IMR-90 (cell line): ENCODE results near the gene CELA2B. TPM values are rescaled to one million over a fixed set of nuclear protein-coding genes. Genes with fewer than 3 reads are reported as not detected.

Source experiments
- ATAC-seq: fragments of 200-7000 bp; cut with Tn5 transposase; 2 replicates; pipeline ENCODE4 v1.9.1; 2020; ENCODE audit warnings: low read depth, mild to moderate bottlenecking, moderate library complexity
- BruUV-seq: library from RNA; stranded (reverse); fragments of 400-500 nt; replicated peaks from 2 replicates; lab custom pipeline; 2021; lab: Mats Ljungman, UMichigan
- CTCF ChIA-PET: fragments of 300-600 bp; formaldehyde crosslinking; extraction: SDS; loops from one replicate; lab custom pipeline; 2021; ENCODE audit warnings: antibody characterized with exemption; lab: Yijun Ruan, JAX
- POLR2A ChIA-PET: fragments of 300-600 bp; sonication (Branson Sonifier 250); formaldehyde crosslinking; loops from one replicate; lab custom pipeline; 2022; ENCODE audit warnings: antibody characterized with exemption; ENCODE audit not compliant: unreplicated experiment; lab: Charles Lee
- DNase-seq: peaks from one replicate; pipeline ENCODE4 v3.0.0; 2013
- H2AFZ ChIP-seq: replicated peaks from 2 replicates; pipeline ENCODE3; 2013; ENCODE audit warnings: low read length, mild to moderate bottlenecking; ENCODE audit not compliant: poor library complexity
- H2AK5ac ChIP-seq: 2 replicates; pipeline ENCODE4 v1.6.1; 2013; ENCODE audit warnings: low read depth, low read length, inconsistent platforms
- H2AK9ac ChIP-seq: replicated peaks from 2 replicates; pipeline ENCODE3; 2013; ENCODE audit warnings: mild to moderate bottlenecking, low read depth, low read length, moderate library complexity; ENCODE audit not compliant: poor library complexity
- H2BK120ac ChIP-seq: 2 replicates; pipeline ENCODE4 v1.6.1; 2013; ENCODE audit warnings: low read depth, low read length, inconsistent platforms
- H2BK15ac ChIP-seq: 3 replicates; pipeline ENCODE4 v1.6.1; 2013; ENCODE audit warnings: low read depth, low read length, inconsistent platforms
- H2BK20ac ChIP-seq: 2 replicates; pipeline ENCODE4 v1.6.1; 2013; ENCODE audit warnings: low read depth, mild to moderate bottlenecking, inconsistent platforms, low read length, moderate library complexity
- H2BK5ac ChIP-seq: 2 replicates; pipeline ENCODE4 v1.6.1; 2013; ENCODE audit warnings: mild to moderate bottlenecking, low read depth, low read length, inconsistent platforms; ENCODE audit not compliant: poor library complexity, severe bottlenecking
- H3K14ac ChIP-seq: replicated peaks from 2 replicates; pipeline ENCODE4 v1.6.1; 2013; ENCODE audit warnings: low read depth, low read length, inconsistent platforms
- H3K18ac ChIP-seq: 2 replicates; pipeline ENCODE4 v1.6.1; 2013; ENCODE audit warnings: low read depth, low read length, control low read depth
- H3K23ac ChIP-seq: 2 replicates; pipeline ENCODE4 v1.6.1; 2013; ENCODE audit warnings: low read depth, low read length, inconsistent platforms
- H3K27ac ChIP-seq: 2 replicates; pipeline ENCODE4 v1.5.1; 2013; ENCODE audit warnings: mild to moderate bottlenecking, control low read depth, low read length; ENCODE audit not compliant: insufficient read depth
- H3K27me3 ChIP-seq: 2 replicates; pipeline ENCODE4 v1.6.1; 2013; ENCODE audit warnings: low read length; ENCODE audit not compliant: control insufficient read depth, insufficient read depth
- H3K36me3 ChIP-seq: 2 replicates; pipeline ENCODE4 v1.6.1; 2013; ENCODE audit warnings: low read length, mixed read lengths; ENCODE audit not compliant: control insufficient read depth, insufficient read depth
- H3K4ac ChIP-seq: 2 replicates; pipeline ENCODE4 v1.6.1; 2013; ENCODE audit warnings: low read depth, low read length, inconsistent platforms
- H3K4me1 ChIP-seq: 2 replicates; pipeline ENCODE4 v1.6.1; 2013; ENCODE audit warnings: low read length, mixed read lengths; ENCODE audit not compliant: control insufficient read depth, insufficient read depth
- H3K4me2 ChIP-seq: 2 replicates; pipeline ENCODE4 v1.6.1; 2013; ENCODE audit warnings: low read depth, mild to moderate bottlenecking, control low read depth, low read length, moderate library complexity
- H3K4me3 ChIP-seq: 2 replicates; pipeline ENCODE4 v1.5.1; 2013; ENCODE audit warnings: low read depth, mild to moderate bottlenecking, control low read depth, low read length, moderate library complexity; ENCODE audit not compliant: insufficient read depth
- H3K56ac ChIP-seq: 2 replicates; pipeline ENCODE4 v1.6.1; 2013; ENCODE audit warnings: low read length, inconsistent platforms; ENCODE audit not compliant: insufficient read depth; ENCODE audit errors: extremely low read depth
- H3K79me1 ChIP-seq, 2 experiments: 2 replicates each; pipeline ENCODE4 v1.6.1; 2013; ENCODE audit warnings: low read length in 2 of 2, inconsistent platforms in 1 of 2, low read depth in 1 of 2
- H3K9ac ChIP-seq: 2 replicates; pipeline ENCODE4 v1.6.1; 2013; ENCODE audit warnings: low read depth, low read length, control low read depth
- H3K9me1 ChIP-seq: 2 replicates; pipeline ENCODE4 v1.6.1; 2013; ENCODE audit warnings: low read length, inconsistent platforms; ENCODE audit not compliant: insufficient read depth
- H3K9me3 ChIP-seq: 2 replicates; pipeline ENCODE4 v1.6.1; 2013; ENCODE audit warnings: low read length; ENCODE audit not compliant: control insufficient read depth, insufficient read depth
- H4K20me1 ChIP-seq: 2 replicates; pipeline ENCODE4 v1.6.1; 2013; ENCODE audit warnings: low read length, inconsistent platforms; ENCODE audit not compliant: insufficient read depth
- H4K5ac ChIP-seq: 2 replicates; pipeline ENCODE4 v1.6.1; 2013; ENCODE audit warnings: mild to moderate bottlenecking, low read depth, low read length, control low read depth
- H4K8ac ChIP-seq, 2 experiments: 2 replicates each; pipeline ENCODE4 v1.6.1; 2013; ENCODE audit warnings: low read depth in 2 of 2, low read length in 2 of 2, control low read depth in 1 of 2, inconsistent platforms in 1 of 2
- H4K91ac ChIP-seq: 2 replicates; pipeline ENCODE4 v1.6.1; 2013; ENCODE audit warnings: low read depth, low read length, inconsistent platforms; ENCODE audit not compliant: insufficient read depth
- BHLHE40 ChIP-seq: fragments of 150-350 bp; IDR thresholded peaks from 2 replicates; pipeline ENCODE4 v1.6.1; 2016; ENCODE audit warnings: mild to moderate bottlenecking, low read depth, low read length
- CEBPB ChIP-seq: IDR thresholded peaks from 2 replicates; pipeline ENCODE4 v1.6.1; 2012; ENCODE audit warnings: low read depth, low read length, improper control_type of control experiment
- CHD1 ChIP-seq: IDR thresholded peaks from 2 replicates; pipeline ENCODE4 v1.6.1; 2012; ENCODE audit warnings: low read depth, low read length, improper control_type of control experiment
- CTCF ChIP-seq: conservative IDR thresholded peaks from 2 replicates; pipeline ENCODE4 v1.5.1; 2012; ENCODE audit warnings: mild to moderate bottlenecking, low read depth, low read length, improper control_type of control experiment
- FOS ChIP-seq: fragments of 150-350 bp; IDR thresholded peaks from 2 replicates; pipeline ENCODE4 v1.6.1; 2016; ENCODE audit warnings: low read depth, low read length
- MAFK ChIP-seq: IDR thresholded peaks from 2 replicates; pipeline ENCODE4 v1.6.1; 2012; ENCODE audit warnings: low read depth, low read length, improper control_type of control experiment
- MAZ ChIP-seq: IDR thresholded peaks from 2 replicates; pipeline ENCODE4 v1.6.1; 2012; ENCODE audit warnings: low read depth, mild to moderate bottlenecking, low read length, improper control_type of control experiment, moderate library complexity, borderline replicate concordance
- MXI1 ChIP-seq: IDR thresholded peaks from 2 replicates; pipeline ENCODE4 v1.6.1; 2012; ENCODE audit warnings: low read depth, mild to moderate bottlenecking, low read length, moderate library complexity, borderline replicate concordance
- NFE2L2 ChIP-seq: fragments of 150-350 bp; IDR thresholded peaks from 2 replicates; pipeline ENCODE4 v1.6.1; 2016; ENCODE audit warnings: low read depth, mild to moderate bottlenecking, low read length
- POLR2A ChIP-seq: IDR thresholded peaks from 2 replicates; pipeline ENCODE4 v1.6.1; 2012; ENCODE audit warnings: mild to moderate bottlenecking, low read depth, low read length
- RAD21 ChIP-seq: IDR thresholded peaks from 2 replicates; pipeline ENCODE4 v1.6.1; 2012; ENCODE audit warnings: low read length, improper control_type of control experiment
- RCOR1 ChIP-seq: IDR thresholded peaks from 2 replicates; pipeline ENCODE4 v1.6.1; 2012; ENCODE audit warnings: mild to moderate bottlenecking, low read length, improper control_type of control experiment; ENCODE audit not compliant: insufficient replicate concordance
- RFX5 ChIP-seq: IDR thresholded peaks from 2 replicates; pipeline ENCODE4 v1.8.0; 2012; ENCODE audit warnings: low read depth, mild to moderate bottlenecking, low read length, moderate library complexity
- SMC3 ChIP-seq: fragments of 150-350 bp; IDR thresholded peaks from 2 replicates; pipeline ENCODE4 v1.6.1; 2016; ENCODE audit warnings: low read depth, mild to moderate bottlenecking, antibody characterized with exemption, low read length, moderate library complexity
- USF2 ChIP-seq: fragments of 150-350 bp; IDR thresholded peaks from 2 replicates; pipeline ENCODE4 v1.6.1; 2017; ENCODE audit warnings: mild to moderate bottlenecking, antibody characterized with exemption, low read length, low read depth
- WGBS, 2 experiments: methylation state at CpG; one replicate each; pipeline versions ENCODE4 v1.1.5 to v1.1.7; 2013; ENCODE audit warnings: missing lambda C conversion rate in 2 of 2; ENCODE audit not compliant: insufficient read length in 1 of 2; ENCODE audit errors: extremely low coverage in 2 of 2; 5-methylcytosine and 5-hydroxymethylcytosine counted together
- dilution Hi-C: fragments of 300-500 bp; cut with HindIII; formaldehyde crosslinking; loops from one replicate; pipeline ENCODE4 v1.14.3; 2018; ENCODE audit warnings: low sequenced_read_pairs; ENCODE audit not compliant: unreplicated experiment
- in situ Hi-C: fragments of 300-500 bp; cut with MboI; formaldehyde crosslinking; loops from 3 replicates; pipeline ENCODE4 v1.14.3; 2019; ENCODE audit warnings: low sequenced_read_pairs, inconsistent platforms, mixed read lengths
- intact Hi-C: fragments of 100-400 bp; cut with micrococcal nuclease; formaldehyde crosslinking; loops from 2 replicates; pipeline ENCODE4 v1.10.0; 2022
- polyA plus RNA-seq, 3 experiments: library from polyadenylated mRNA; depleted of rRNA; stranded (reverse); fragments of >200 nt; gene quantifications; 2 replicates each; pipeline ENCODE4 v1.2.3, GENCODE V29; 2012; ENCODE audit warnings: low replicate concordance in 1 of 3
- total RNA-seq: library from RNA; depleted of rRNA; stranded (reverse); fragments of >200 nt; gene quantifications from 2 replicates; pipeline ENCODE4 v1.2.3, GENCODE V29; 2012
- TF ChIP-seq, protein P1 (sequence below): fragments of 150-350 bp; IDR thresholded peaks from 2 replicates; pipeline ENCODE4 v1.6.1; 2016; ENCODE audit warnings: low read depth, mild to moderate bottlenecking, low read length, moderate library complexity, borderline replicate concordance

Gene CELA2B
- total and polyA plus RNA-seq, 2 of the 4 experiments (the other 2 are of a cell fraction): not detected

GRCh38 chr1:15452866-15453571 is 22.9 kb upstream of the CELA2B start:
- no peaks in the 10 kb centered on the region for H3K36me3 ChIP-seq

More at GRCh38 chr1:15452866-15453571, 22.9 kb upstream of the CELA2B start:
- H4K5ac ChIP-seq: no peak overlapping the region
- no TSS peak for BruUV-seq
- H3K56ac ChIP-seq: no peak overlapping the region
- H2AK9ac ChIP-seq: no peak overlapping the region
- no peak overlapping the region for H3K4me2 ChIP-seq
- no peaks in the 10 kb centered on the region for H3K9me1 ChIP-seq
- H3K14ac ChIP-seq: no peak overlapping the region
- POLR2A ChIA-PET: no interaction called here
- H3K9me3 ChIP-seq: peaks cover 4% of the 10 kb centered on the region
- intact Hi-C loops (no loop called here), dilution Hi-C loops (no loop called here), in situ Hi-C loops (no loop called here)
- no peak overlapping the region for H2BK120ac ChIP-seq
- H4K91ac ChIP-seq: no peak overlapping the region
- TF ChIP-seq RAD21 (no peak), MAFK (no peak), POLR2A (no peak), SMC3 (no peak), MAZ (no peak), RCOR1 (no peak), RFX5 (no peak), BHLHE40 (no peak), NFE2L2 (no peak), CHD1 (no peak), CTCF (no peak), CEBPB (no peak), FOS (no peak), MXI1 (no peak), USF2 (no peak)
- TF ChIP-seq, protein P1, sequence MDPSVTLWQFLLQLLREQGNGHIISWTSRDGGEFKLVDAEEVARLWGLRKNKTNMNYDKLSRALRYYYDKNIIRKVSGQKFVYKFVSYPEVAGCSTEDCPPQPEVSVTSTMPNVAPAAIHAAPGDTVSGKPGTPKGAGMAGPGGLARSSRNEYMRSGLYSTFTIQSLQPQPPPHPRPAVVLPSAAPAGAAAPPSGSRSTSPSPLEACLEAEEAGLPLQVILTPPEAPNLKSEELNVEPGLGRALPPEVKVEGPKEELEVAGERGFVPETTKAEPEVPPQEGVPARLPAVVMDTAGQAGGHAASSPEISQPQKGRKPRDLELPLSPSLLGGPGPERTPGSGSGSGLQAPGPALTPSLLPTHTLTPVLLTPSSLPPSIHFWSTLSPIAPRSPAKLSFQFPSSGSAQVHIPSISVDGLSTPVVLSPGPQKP: no peak
- H3K4me3 ChIP-seq: no peak overlapping the region
- DNase-seq (no peak), ATAC-seq (no peak)
- no peaks in the 10 kb centered on the region for H4K20me1 ChIP-seq
- H3K27me3 ChIP-seq: no peaks in the 10 kb centered on the region
- H4K8ac ChIP-seq: no peak overlapping the region
- 43% methylated on average over 3 of the region's 10 CpGs; no CpG with 5 or more reads in 1 of the 2 experiments for WGBS, 2 experiments
- H3K27ac ChIP-seq: no peak overlapping the region
- CTCF ChIA-PET: no interaction called here
- H2BK15ac ChIP-seq: no peak overlapping the region
- H2AFZ ChIP-seq: no peak overlapping the region
- H3K9ac ChIP-seq: no peak overlapping the region
- no peak overlapping the region for H3K4ac ChIP-seq
- no peaks in the 10 kb centered on the region for H3K79me1 ChIP-seq
- no peak overlapping the region for H2AK5ac ChIP-seq
- no peak overlapping the region for H3K18ac ChIP-seq
- H3K4me1 ChIP-seq: 0 out of 2 replicates have a peak, but pooled peaks cover 4% of the 10 kb centered on the region
- H2BK20ac ChIP-seq: no peak overlapping the region
- no peak overlapping the region for H2BK5ac ChIP-seq
- H3K23ac ChIP-seq: no peak overlapping the region
